ENCODE data around the gene DDAH2.

Gene DDAH2

DNA sequence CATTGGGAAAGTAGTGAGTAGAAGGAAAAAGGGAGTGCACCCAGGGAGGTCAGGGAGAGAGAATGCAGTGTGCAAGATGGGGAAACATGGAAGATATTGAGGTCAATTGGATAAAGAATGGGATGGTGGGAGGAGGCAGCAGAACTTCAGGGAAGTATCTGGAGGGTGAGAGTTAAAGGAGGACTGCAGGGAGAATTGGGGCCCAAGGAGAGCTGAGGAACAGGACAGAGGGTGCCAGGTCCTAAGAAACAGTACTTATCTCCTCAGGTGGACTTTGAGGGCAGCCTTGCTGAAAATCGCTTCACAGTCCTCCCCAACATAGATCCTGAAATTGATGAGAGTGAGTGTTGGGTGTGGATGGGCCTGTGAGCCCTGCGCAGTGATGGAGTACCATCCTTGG is 29.2 kb upstream of the DDAH2 start:
- DNase-seq = no peak

DNA sequence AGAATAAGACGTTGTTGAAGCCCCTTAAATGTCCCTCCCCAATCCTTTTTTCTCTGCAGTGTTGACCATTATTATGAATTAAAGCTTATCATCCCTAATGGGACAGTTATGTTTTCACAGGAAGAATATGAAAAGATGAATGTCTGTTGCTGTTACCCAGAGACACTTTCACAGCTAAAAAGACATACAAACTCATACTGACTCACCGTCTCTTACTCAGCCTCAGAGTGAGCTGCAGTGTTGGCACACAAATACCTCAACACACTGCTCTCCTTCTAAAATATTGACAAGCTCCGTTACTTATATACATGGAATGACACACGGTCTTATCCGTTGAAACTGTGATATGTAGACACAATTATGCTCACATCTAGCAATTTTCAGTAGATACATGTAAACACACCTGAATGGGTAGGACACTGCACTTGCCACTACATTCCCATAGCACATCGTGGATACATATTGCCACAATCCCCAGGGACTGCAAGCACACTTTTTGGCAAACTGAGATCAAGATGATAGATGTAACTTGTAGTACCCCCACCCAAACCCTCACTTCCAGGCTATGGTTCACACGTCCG is 23.7 kb upstream of the DDAH2 start:
- DNase-seq = no peak

DNA sequence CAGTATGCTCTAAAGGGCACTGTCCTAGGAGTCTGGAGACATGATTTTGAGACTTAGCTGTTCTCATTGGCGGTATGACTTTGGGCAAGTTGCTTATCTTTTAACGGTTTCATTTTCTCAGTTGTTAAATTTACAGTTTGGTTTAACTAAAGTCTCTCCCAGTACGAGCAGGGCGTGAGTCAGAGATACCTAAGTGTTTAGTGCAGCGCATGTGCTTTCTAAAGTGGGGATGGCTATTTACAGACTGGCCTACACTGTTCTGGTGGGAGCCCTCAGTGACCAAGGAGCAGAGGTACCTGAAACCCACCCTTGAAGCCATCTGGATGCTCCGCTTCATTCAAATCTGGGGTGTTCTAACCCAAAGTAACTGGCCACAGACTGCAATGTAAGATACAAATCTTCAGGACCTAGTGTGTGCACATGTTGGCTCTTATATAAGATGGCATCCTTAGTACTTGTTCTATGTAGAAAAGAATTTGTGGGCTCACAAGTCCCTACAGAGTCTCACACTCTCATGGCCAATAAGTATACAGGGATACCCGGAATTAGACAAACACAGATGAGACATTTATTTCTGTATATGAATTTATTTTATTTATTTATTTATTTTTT is 21.4 kb upstream of the DDAH2 start:
- no peak for DNase-seq

DNA sequence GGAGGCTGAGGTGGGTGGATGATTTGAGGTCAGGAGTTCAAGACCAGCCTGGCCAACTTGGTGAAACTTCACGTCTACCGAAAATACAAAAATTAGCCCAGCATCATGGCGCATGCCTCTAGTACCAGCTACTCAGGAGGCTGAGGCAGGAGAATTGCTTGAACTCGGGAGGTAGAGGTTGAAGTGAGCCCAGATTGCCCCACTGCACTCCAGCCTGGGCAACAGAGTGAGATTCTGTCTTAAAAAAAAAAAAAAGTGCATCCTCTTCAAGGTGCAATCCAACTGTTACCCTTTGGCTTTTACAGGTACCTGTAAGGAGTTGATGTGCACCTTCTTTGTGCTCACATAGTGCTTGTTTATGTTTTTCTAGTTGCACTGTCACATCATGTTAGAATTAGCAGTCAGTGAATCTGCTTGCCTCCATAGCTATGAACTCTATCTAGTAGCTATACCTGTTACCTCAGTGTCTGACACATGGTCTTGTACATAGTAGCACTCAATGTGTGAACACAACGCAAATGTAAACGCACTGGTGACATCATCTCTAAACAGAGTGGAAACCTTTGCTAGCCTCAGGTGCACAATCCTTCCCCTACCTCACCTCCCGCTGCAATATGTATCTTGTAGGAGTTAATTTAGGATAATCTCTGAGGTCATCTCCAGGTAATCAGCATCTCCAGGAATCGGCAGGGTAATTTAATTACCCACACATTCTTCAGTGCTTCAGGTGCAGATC is 20.4 kb upstream of the DDAH2 start:
- no peak for DNase-seq

DNA sequence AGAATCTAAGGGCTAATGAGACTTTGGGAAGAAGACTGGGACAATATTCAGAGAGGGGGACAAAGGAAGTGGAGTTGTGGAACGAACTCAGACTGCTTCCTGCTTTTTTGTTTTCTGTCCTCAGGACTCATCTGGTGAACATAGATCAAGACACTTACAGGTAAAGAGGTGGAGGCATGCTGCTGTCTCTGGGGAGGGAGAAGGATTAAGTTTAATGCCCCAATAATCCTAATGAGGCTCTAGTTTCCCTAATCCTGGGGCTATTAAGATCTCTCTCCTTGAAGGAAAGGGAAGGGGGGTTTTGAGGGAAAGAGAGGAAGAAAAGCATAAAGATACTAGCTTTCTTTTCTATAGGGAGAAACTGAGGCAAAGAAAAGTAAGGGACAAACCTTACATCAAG is 15.3 kb upstream of the DDAH2 start:
- no peak for DNase-seq

DNA sequence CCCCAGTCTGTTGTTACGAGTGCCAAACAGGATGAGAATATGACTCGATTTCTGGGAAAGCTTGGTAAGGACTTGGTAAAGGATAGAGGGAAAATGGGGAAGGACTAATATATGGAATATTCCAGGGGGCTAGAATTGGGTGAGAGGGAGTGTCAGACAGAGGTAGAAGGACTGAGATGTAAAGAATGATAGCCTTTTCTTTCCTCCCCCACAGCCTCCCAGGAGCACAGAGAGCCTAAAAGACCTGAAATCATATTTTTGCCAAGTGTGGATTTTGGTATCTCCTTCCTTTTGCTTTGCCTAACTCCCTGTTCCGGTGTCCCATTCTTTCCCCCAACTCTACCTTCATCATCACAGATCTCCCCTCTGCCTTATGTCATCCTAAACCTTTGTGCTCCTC is 13.8 kb upstream of the DDAH2 start:
- no peak for DNase-seq

DNA sequence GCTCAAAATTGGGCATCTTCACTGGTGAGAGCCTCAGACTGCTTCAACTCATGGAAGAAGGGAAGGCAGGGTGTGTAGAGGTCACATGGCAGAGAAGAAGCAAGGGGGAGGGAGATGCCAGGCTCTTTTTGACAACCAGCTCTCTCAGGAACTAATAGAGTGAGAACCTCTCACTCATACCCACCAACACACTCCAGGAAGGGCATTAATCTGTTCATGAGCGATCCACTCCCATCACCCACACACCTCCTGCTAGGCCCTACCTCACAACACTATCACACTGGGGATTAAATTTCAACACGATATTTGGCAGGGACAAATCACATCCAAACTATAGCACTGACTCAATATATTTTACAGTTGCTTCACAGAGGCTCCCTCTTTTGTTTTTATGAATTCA is 12.7 kb upstream of the DDAH2 start:
- no peak for DNase-seq

DNA sequence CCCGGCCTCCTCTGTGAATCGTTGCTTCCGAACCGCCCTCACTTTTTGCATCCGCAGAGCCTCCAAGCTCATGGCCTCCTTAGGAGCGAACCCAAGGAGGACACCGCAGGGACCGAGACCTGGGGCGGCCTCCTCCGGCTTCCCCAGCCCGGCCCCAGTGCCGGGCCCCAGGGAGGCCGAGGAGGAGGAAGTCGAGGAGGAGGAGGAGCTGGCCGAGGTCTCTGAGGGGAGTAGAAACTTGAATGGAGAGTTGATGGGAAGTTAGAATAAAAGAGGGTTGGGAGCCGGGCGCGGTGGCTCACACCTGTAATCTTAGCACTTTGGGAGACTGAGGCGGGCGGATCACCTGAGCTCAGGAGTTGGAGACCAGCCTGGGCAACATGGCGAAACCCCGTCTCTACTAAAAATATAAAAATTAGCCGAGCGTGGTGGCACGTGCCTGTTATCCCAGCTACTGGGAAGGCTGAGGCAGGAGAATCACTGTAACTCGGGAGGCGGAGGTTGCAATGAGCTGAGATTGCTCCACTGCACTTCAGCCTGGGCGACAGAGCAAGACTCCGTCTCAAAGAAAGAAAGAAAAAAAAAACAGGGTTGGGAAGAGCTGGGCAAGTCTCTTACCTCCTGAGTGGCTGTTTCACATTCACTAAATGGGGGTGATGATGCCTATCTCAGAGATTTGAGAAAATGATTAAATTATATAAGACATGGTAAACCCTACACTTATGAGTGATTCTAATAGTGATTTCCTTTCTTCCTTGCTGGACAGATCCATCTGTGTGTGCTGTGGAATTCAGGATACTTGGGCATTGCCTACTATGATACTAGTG is 11.5 kb upstream of the DDAH2 start:
- DNase-seq = no peak

DNA sequence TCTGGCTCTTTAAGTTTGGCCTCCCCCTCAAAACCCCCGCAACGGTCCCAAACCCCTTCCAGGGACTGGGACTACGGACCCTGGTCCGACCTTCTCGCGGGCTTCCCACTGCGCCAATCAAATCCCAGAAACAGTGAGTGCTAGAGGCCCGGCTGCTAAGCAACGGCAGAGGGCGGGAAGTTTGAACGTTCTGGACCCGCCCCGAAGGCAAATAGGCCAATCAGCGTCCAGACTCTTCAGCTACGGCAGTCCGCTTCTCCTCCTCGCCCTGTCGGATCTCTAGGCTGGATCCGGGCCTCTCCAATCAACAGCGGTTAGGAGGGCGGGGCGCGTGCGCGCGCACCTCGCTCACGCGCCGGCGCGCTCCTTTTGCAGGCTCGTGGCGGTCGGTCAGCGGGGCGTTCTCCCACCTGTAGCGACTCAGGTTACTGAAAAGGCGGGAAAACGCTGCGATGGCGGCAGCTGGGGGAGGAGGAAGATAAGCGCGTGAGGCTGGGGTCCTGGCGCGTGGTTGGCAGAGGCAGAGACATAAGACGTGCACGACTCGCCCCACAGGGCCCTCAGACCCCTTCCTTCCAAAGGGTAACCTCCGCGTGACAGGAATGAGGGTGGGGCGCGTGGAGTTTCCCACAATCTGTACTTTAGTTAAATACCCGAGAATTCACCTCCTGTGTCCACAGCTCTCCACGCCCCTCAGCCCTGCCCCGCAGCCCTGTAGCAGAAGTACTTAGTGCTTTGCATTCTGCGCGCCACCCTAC is 10.7 kb upstream of the DDAH2 start, which contains the start of gene MSH5:
TSS of gene MSH5 (plus strand) at position 367 of the 758 bp plus-strand sequence. CDS start 462 bp downstream, outside the sequence.
- peak; percentile 98 for DNase-seq

DNA sequence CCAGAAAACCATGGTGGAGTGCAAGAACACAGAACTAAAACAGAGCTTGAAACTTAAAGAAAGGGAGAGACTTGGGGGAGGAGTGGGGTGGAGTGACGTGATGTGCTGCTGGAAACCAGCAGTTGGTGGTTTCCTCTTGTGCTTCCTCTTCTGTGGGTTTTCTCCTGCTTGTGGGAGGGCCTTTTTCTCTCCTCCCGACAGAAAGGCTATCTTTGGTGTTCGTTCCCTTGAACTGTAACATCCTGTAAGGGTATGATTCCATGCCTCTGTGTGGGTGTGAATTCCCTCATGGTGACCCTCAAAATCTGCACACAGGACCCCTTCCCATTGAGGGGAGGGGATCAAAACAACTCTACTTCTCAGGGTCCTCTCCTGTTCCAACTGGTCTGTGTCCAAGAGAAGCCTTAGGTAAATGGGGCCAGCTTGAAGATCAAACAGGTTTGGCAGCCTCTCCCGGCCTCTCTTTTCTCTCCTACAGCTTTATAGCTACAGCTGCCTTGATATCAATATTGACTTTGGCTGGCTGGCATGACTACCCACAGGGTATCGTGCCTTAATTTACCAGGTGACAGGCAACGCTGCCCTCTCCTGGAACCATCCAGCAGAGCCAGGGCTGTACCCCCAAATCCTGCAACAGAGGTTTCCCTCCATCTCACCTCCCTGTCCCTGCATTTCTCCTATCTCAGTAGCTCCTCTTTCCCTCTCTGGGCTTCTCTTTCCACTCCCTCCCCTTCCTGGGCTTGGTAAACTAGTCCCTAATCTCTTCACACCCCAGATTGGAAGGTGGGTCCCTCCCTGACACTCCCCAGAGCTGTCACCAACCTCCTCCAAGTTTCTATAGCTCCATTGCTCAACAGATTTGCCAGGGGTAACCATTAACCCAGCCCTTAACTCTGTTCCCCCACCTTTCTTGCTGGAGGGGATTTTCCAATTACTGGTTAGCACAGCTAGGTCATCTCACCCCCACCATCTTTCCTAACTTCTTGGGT is 9.2 kb upstream of the DDAH2 start:
- peak; percentile 84 for DNase-seq

DNA sequence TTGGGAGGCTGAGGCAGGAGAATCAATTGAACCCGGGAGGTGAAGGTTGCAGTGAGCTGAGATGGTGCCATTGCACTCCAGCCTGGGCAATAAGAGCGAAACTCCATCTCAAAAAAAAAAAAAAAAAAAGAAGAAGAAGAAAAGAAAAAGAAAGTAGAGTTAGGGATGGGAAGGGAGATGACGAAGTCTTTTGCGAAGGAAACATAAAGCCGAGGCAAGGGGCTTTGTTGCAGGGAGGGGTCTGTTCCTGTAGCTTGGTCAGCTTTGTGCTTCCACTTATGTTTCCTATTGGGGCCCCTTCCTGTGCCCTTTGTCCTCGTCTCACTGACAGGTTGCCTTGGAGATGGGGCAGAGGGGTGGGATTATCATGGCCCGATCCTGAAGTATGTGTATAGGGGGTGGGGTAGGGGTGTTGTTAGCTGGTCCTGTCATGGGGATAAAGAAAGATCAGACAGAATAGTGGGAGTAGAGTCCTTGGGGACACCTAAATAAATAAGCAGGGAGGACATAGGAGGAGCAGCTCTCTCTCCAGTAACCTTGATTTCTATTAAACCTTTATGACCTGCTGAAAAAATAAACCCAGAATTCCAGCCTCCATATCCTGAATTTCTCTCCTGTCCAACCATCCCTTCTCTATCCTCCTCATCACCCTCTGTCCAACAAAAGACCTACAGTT is 8.4 kb upstream of the DDAH2 start:
- DNase-seq = peak; percentile 45

DNA sequence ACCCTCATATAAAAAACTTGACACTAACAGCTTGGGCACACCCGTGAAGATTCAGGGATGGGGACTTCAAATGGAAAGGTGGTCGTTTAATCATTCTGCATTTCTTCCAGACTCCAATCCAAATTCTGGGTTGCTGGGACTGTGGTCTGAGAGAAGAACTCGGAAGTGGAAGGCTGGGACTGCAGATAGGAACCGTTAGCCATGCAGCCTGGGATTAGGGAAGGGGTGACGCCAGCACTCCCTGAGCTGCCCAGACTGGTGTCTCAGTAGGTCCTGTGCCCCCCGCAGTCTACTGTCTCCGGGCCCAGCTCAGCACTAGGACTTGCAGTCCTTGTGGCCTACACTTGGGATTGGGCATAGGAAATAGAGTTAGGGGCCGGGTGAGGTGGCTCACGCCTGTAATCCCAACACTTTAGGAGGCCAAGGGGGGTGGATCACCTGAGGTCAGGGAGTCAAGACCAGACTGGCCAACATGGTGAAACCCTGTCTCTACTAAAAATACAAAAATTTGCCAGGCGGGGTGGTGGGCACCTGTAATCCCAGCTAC is 7.7 kb upstream of the DDAH2 start:
- no peak for DNase-seq

DNA sequence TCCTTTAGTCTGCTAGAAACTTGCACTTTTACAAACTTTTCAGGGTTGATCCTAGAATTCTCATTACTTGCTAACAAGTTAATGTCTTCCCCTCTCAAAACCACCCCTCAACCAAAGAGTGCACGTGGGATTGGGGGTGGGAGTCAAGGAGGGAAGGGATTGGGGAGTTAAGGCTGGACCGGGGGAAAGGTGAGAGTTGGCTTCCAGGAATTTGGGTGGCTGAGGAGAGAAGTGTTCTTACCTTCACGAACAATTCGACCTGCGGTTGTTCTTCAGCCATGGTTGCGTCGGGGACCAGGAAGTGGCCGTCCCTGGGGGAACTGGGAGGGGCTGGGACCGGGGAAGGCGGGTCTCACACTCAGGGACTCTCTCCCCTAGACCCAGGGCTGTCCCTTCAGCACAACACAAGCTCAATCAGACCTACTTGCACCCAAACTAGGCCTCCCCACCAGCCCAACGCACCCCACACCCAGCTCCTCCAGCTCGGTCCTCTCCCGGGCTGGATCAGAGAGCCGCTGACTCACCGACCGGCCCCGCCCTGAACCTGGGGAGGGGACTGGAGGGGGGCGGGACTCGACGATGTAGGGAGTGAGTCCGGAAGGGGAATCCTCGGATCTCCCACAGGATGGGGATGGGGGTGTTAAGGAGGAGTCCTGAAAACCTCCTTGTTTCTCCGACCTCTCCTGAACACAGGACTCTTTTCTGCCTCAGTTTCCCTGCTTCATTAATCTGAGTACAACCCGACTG is 7.1 kb upstream of the DDAH2 start, which contains the start of gene CLIC1:
TSS of gene CLIC1 (minus strand) at position 510 of the 747 bp plus-strand sequence. CDS start at position 280, 230 bp downstream.
- peak; percentile 37 for DNase-seq

DNA sequence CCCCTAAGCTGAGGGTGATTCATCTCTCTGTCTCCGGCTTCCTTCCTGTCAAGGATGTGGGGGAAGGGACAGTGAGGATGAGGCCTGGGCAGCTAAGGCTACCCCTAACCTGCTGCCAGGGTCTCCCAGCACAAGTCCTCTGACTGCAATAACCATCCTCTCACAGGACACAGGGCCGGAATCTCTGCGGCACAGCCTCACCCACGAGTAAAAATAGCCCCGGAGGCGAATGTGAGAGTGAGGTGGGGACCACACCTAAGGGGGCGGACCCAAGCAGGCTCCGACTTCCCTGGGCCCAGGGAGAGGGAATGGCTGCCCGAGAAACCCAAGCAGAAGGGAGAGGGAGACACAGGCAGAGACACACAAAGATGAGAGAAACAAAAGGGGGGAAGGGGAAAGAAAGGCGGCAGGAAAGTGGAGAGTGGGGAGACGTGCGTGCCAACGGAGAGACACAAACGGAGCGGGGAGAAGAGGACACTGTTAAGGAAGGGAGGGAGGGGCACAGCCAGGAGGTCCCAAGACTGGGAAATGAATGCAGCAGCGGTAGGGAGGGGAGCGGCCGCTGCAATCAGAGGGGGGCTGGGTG is 5.8 kb upstream of the DDAH2 start:
- DNase-seq = no peak

DNA sequence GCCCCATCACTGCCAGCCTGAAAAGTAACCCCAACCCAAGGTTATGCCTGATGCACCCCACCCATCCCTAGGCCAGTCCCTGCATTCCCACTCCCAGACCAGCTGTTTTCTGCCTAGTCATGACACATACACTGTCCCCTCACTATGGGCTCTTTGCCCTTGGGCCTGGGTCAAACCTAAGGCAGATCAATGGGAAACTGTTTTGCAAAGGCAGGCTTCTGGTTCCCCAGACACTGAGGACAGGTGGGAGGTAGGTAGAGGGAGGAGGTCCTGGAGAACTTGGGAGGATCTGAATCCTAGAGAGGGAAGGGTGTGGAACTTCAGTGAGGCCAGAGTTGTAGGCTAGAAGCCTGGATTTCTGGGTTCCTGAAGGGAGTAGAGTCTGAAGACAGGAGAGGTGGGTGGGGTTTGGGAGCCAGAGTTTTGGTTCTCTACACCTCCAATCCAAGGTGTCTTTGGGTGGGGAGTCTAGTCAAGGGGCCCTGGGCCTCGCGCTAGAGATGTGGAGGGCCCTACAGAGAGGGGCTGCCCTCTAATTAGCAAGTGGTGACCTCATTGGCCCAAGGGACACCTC is 5.2 kb upstream of the DDAH2 start:
- no peak for DNase-seq

DNA sequence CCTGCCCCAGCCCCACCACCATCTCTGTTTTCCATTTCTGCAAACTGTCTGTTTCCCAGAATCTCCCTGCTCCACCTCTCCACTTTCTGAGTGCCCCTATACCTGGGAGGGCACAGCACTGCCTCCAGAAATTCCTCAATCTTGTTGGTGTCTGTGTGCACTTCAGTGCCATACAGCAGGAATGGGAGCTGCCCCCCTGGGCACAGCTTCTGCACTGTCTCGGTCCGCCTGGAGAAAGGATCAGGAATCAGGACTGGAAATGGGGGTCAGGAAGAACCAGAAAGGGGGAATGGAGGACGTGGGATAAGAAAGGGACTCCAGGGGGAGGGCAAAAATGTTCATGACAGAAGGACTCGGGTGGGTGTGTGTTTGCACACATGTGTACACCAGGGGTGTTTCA is 4.6 kb upstream of the DDAH2 start:
- no peak for DNase-seq

DNA sequence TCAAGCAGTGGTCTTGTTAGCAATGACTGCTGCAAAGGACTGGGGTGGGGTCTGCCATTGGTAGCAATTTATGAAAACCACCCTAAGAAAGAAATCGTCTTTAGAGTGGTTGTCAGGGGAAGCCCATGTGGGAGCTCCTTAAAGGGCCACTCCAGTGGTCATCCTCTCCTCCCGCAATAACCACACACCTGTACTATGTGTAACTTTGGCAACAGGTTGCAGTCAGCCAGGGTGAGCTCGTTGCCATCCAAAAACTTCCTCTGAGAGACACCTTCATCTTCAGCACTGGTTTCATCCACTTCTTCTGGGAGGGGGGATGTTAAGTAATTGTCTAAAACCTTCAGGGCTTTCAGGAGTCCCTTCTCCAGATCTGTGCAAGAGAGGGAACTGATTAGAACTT is 2.9 kb upstream of the DDAH2 start:
- no peak for DNase-seq

DNA sequence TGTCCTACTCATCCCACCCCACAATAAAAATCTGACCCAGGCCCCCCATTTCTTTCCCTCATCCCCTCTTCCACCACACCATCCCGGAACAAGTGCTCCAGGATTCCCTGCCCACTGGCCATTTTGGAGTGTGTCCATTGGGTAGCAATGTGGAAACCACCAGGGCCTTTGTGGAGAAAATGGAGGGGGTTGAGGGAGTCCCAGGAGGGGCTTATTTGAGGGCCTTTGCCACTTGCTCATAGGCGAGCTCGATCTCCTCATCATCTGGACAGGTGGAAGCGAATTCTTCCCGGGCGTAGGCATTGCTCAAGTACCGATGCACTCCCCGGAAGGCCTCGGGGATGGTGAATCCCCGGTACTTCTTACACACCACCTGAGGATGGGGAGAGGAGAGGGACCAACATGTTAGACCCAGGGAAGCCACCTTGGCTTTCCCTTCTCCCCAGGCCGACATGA is 1.6 kb upstream of the DDAH2 start:
- no peak for DNase-seq

Measured in NCI-H1092 (cell line).